Neuronal stem cell (in vitro differentiated cells): ENCODE measurements around the gene ZDHHC13.

ENCODE experiments used
- DNase-seq: peaks from one replicate; pipeline ENCODE4 v3.0.0-alpha.2; 2013; ENCODE audit warnings: low spot score
- H2AFZ ChIP-seq: one replicate; pipeline ENCODE4 v1.6.1; 2013; ENCODE audit warnings: mild to moderate bottlenecking, low read length, inconsistent platforms
- H2AK5ac ChIP-seq: 2 replicates; pipeline ENCODE4 v1.6.1; 2013; ENCODE audit warnings: low read depth, mild to moderate bottlenecking, inconsistent platforms, low read length, moderate library complexity, mixed read lengths
- H2BK120ac ChIP-seq: 2 replicates; pipeline ENCODE4 v1.6.1; 2013; ENCODE audit warnings: low read depth, mild to moderate bottlenecking, inconsistent platforms, low read length, moderate library complexity, mixed read lengths
- H2BK12ac ChIP-seq: one replicate; pipeline ENCODE4 v1.6.1; 2013; ENCODE audit warnings: low read length, inconsistent platforms
- H2BK15ac ChIP-seq: 2 replicates; pipeline ENCODE4 v1.6.1; 2013; ENCODE audit warnings: mild to moderate bottlenecking, low read length, inconsistent platforms, mixed read lengths
- H2BK5ac ChIP-seq: one replicate; pipeline ENCODE4 v1.6.1; 2013; ENCODE audit warnings: inconsistent platforms, mild to moderate bottlenecking, low read length, moderate library complexity
- H3K14ac ChIP-seq: one replicate; pipeline ENCODE4 v1.6.1; 2013; ENCODE audit warnings: low read length, inconsistent platforms
- H3K18ac ChIP-seq: 2 replicates; pipeline ENCODE4 v1.6.1; 2013; ENCODE audit warnings: low read length, inconsistent platforms
- H3K23ac ChIP-seq: 2 replicates; pipeline ENCODE4 v1.6.1; 2013; ENCODE audit warnings: low read depth, mild to moderate bottlenecking, mixed read lengths, low read length, inconsistent platforms; ENCODE audit not compliant: poor library complexity
- H3K27ac ChIP-seq: replicated peaks from 3 replicates; pipeline ENCODE4 v1.5.1; 2013; ENCODE audit warnings: low read length, inconsistent platforms
- H3K27me3 ChIP-seq, 3 experiments: 2 replicates each; pipeline ENCODE4 v1.6.1; 2013; ENCODE audit warnings: low read length in 3 of 3, mild to moderate bottlenecking in 2 of 3, inconsistent platforms in 1 of 3, low read depth in 1 of 3, mixed read lengths in 1 of 3, moderate library complexity in 1 of 3; ENCODE audit not compliant: control insufficient read depth in 3 of 3, insufficient read depth in 3 of 3
- H3K36me3 ChIP-seq, 2 donors: replicated peaks in 1 of 2; 2 replicates each; pipeline ENCODE4 v1.6.1; 2013; ENCODE audit warnings: low read length in 2 of 2; ENCODE audit not compliant: control insufficient read depth in 2 of 2, insufficient read depth in 2 of 2
- H3K4ac ChIP-seq: 2 replicates; pipeline ENCODE4 v1.6.1; 2013; ENCODE audit warnings: inconsistent platforms, mild to moderate bottlenecking, low read length, moderate library complexity
- H3K4me1 ChIP-seq, 2 donors: 1 replicate in 1 of 2; 2 replicates in 1 of 2; pipeline ENCODE4 v1.6.1; 2013; ENCODE audit warnings: low read length in 2 of 2, low read depth in 1 of 2; ENCODE audit not compliant: control insufficient read depth in 2 of 2, insufficient read depth in 1 of 2
- H3K4me2 ChIP-seq: one replicate; pipeline ENCODE4 v1.6.1; 2013; ENCODE audit warnings: mild to moderate bottlenecking, low read length, inconsistent platforms; ENCODE audit not compliant: insufficient read depth, poor library complexity, severe bottlenecking
- H3K4me3 ChIP-seq, 2 donors: 2 replicates each; pipeline ENCODE4 v1.5.1; 2013; ENCODE audit warnings: low read length in 2 of 2, mild to moderate bottlenecking in 2 of 2, inconsistent platforms in 1 of 2, moderate library complexity in 1 of 2
- H3K79me1 ChIP-seq: one replicate; pipeline ENCODE4 v1.6.1; 2013; ENCODE audit warnings: low read depth, mild to moderate bottlenecking, inconsistent platforms, low read length, moderate library complexity
- H3K9ac ChIP-seq: one replicate; pipeline ENCODE4 v1.6.1; 2013; ENCODE audit warnings: mild to moderate bottlenecking, low read depth, low read length, inconsistent platforms; ENCODE audit not compliant: poor library complexity
- H3K9me3 ChIP-seq, 2 donors: replicated peaks in 1 of 2; 2 replicates each; pipeline versions ENCODE3 to v1.6.1; 2013; ENCODE audit warnings: low read length in 2 of 2, mild to moderate bottlenecking in 2 of 2, inconsistent platforms in 1 of 2, low read depth in 1 of 2, mixed read lengths in 1 of 2, moderate library complexity in 1 of 2; ENCODE audit not compliant: control insufficient read depth in 2 of 2, insufficient read depth in 1 of 2
- H4K8ac ChIP-seq: one replicate; pipeline ENCODE4 v1.6.1; 2013; ENCODE audit warnings: low read depth, mild to moderate bottlenecking, inconsistent platforms, low read length, moderate library complexity
- H4K91ac ChIP-seq: one replicate; pipeline ENCODE4 v1.6.1; 2013; ENCODE audit warnings: low read length, low read depth, mild to moderate bottlenecking, inconsistent platforms; ENCODE audit not compliant: poor library complexity
- WGBS, 2 donors: extraction: QIAGEN DNeasy Blood & Tissue Kit; methylation state at CpG; one replicate each; pipeline ENCODE4 v1.1.7; 2013; ENCODE audit warnings: missing lambda C conversion rate in 2 of 2, mixed read lengths in 1 of 2; ENCODE audit not compliant: insufficient read length in 2 of 2, insufficient replicate concordance in 1 of 2; ENCODE audit errors: extremely low coverage in 2 of 2; 5-methylcytosine and 5-hydroxymethylcytosine counted together

ZDHHC13 gene

DNA sequence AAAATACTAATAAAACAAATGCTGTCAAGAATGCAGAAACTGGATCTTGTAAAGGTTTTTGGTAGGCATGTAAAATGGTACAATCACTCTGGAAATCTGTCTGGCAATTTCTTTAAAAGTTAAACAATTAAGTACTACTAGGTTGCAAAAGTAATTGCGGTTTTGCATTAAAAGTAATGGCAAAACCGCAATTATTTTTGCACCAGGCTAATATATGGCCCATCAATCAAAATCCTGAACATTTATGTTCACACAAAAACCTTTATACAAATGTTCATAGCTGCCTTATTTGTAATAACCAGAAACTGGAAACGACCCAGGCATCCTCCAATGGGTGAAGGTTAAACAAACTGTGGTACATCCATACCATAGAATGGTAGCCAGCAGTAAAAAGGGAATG is 24.6 kb upstream of the ZDHHC13 start:
- Histone ChIP-seq H3K9me3 (no peaks in the 10 kb centered on the region), H2BK5ac (no peak overlapping the region), H4K91ac (no peak overlapping the region), H2AFZ (no peak overlapping the region), H3K9ac (no peak overlapping the region), H3K79me1 (no peaks in the 10 kb centered on the region), H4K8ac (no peak overlapping the region), H3K4me1 (no peaks in the 10 kb centered on the region), H3K4ac (no peak overlapping the region), H2BK15ac (no peak overlapping the region), H3K18ac (no peak overlapping the region), H2BK120ac (no peak overlapping the region), H2AK5ac (no peak overlapping the region), H3K23ac (no peak overlapping the region), H2BK12ac (no peak overlapping the region), H3K27ac (no peak overlapping the region), H3K14ac (no peak overlapping the region), H3K27me3 (peaks cover 0 to 29% (median 2%) of the 10 kb centered on the region in 3 experiments), H3K4me3 (no peak overlapping the region), H3K36me3 (no peaks in the 10 kb centered on the region), H3K4me2 (no peak overlapping the region)
- no CpG with 5 or more reads among the region's 3 CpGs for WGBS, 2 donors
- no peak for DNase-seq

DNA sequence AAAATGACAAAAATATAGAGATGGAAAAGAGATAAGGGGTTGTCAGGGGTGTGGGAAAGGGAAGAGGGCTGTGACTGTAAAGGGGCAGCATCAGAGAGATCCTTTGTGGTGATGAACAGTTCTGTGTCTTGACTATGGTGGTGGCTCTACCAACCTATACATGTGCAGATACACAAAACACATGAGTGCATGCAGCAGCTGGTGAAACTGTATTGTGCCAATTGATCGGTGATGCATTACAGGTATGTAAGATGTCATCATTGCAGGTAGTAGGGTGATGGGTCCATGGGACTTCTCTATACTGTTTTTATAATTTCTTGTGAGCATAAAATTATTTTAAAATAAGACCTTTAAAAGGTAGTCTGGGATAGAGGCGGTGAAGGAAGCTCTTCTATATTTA is 24.1 kb upstream of the ZDHHC13 start:
- Histone ChIP-seq H2BK5ac (no peak overlapping the region), H2BK15ac (no peak overlapping the region), H3K27ac (no peak overlapping the region), H3K9me3 (no peaks in the 10 kb centered on the region), H3K4me1 (no peaks in the 10 kb centered on the region), H3K9ac (no peak overlapping the region), H2AK5ac (no peak overlapping the region), H2BK120ac (no peak overlapping the region), H4K8ac (no peak overlapping the region), H3K4ac (no peak overlapping the region), H3K4me2 (no peak overlapping the region), H3K18ac (no peak overlapping the region), H2BK12ac (no peak overlapping the region), H3K27me3 (peaks cover 0 to 32% (median 0%) of the 10 kb centered on the region in 3 experiments), H3K36me3 (no peaks in the 10 kb centered on the region), H3K23ac (no peak overlapping the region), H3K4me3 (no peak overlapping the region), H3K14ac (no peak overlapping the region), H2AFZ (no peak overlapping the region), H3K79me1 (no peaks in the 10 kb centered on the region), H4K91ac (no peak overlapping the region)
- no peak for DNase-seq
- WGBS, 2 donors = no CpG with 5 or more reads among the region's 2 CpGs

DNA sequence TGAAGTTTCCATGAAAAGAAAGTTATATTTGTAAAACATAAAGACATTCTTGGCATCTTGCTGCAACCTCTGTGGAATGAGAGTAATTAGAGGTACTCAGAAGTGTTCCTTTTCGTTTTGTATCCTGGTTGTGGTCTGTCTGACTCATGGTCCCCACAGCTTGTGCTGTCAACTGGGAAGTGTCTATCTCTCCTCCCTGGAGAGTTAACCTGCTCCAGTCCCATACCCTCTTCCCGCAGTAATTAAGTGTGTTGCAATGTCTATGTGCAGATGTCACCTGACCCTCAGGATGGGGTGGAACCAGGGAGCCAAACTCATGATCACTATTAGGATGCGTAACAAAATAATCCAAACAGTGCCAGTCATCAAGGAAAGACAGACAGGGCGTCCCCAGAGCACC is 23.0 kb upstream of the ZDHHC13 start:
- no peaks in the 10 kb centered on the region for H3K4me1 ChIP-seq
- H2BK12ac ChIP-seq = no peak overlapping the region
- no peak overlapping the region for H4K91ac ChIP-seq
- H3K36me3 ChIP-seq = no peaks in the 10 kb centered on the region
- H3K9ac ChIP-seq = no peak overlapping the region
- H3K27me3 ChIP-seq = peaks cover 0 to 32% (median 0%) of the 10 kb centered on the region in 3 experiments
- H3K23ac ChIP-seq = no peak overlapping the region
- H2BK120ac ChIP-seq = no peak overlapping the region
- no peak overlapping the region for H3K4ac ChIP-seq
- no peak overlapping the region for H2AK5ac ChIP-seq
- no peak overlapping the region for H4K8ac ChIP-seq
- no peak overlapping the region for H2BK5ac ChIP-seq
- no peak overlapping the region for H3K14ac ChIP-seq
- no peak overlapping the region for H2AFZ ChIP-seq
- no CpG with 5 or more reads among the region's 4 CpGs for WGBS, 2 donors
- H3K4me3 ChIP-seq = no peak overlapping the region
- H3K4me2 ChIP-seq = no peak overlapping the region
- DNase-seq = no peak
- no peaks in the 10 kb centered on the region for H3K9me3 ChIP-seq
- no peaks in the 10 kb centered on the region for H3K79me1 ChIP-seq
- H3K18ac ChIP-seq = no peak overlapping the region
- no peak overlapping the region for H3K27ac ChIP-seq
- H2BK15ac ChIP-seq = no peak overlapping the region

DNA sequence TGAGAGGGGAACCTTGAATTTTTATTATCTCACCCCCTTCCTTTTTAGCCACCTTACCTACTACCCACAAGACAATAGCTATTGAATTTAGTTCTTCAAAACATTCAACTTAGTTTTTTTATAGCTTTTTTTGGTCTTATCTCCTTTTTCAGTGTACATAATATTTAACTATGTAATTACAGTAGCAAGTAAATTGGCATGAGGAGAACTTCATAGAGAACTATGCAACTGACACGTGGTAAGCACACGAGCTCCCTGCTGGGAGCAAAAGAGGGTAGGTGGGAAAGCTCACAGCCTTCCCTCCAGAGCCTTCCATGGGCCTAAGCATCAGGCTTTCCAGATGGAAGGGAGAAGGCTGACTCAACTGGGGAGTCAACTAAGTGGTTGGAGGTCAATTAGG is 22.1 kb upstream of the ZDHHC13 start:
- Histone ChIP-seq H3K9ac (no peak overlapping the region), H2AFZ (no peak overlapping the region), H3K23ac (no peak overlapping the region), H3K27me3 (peaks cover 0 to 33% (median 0%) of the 10 kb centered on the region in 3 experiments), H3K27ac (no peak overlapping the region), H2AK5ac (no peak overlapping the region), H3K18ac (no peak overlapping the region), H3K14ac (no peak overlapping the region), H3K4ac (no peak overlapping the region), H3K79me1 (no peaks in the 10 kb centered on the region), H3K4me2 (no peak overlapping the region), H2BK15ac (no peak overlapping the region), H2BK12ac (no peak overlapping the region), H4K8ac (no peak overlapping the region), H2BK5ac (no peak overlapping the region), H3K9me3 (no peaks in the 10 kb centered on the region), H3K36me3 (no peaks in the 10 kb centered on the region), H4K91ac (no peak overlapping the region), H3K4me1 (no peaks in the 10 kb centered on the region), H2BK120ac (no peak overlapping the region), H3K4me3 (no peak overlapping the region)
- no peak for DNase-seq
- WGBS, 2 donors = no CpG with 5 or more reads among the region's 2 CpGs
